Heart left ventricle (tissue), 16 donors: ENCODE measurements around the gene ALAS1. TPM values are rescaled to one million over a fixed set of nuclear protein-coding genes. Genes with fewer than 3 reads are reported as not detected.

Source experiments
- ATAC-seq, 4 donors: fragments of 200-7000 bp; cut with Tn5 transposase; one replicate each; pipeline ENCODE4 v1.9.1; 2020 to 2022; ENCODE audit warnings: moderate library complexity in 4 of 4, mild to moderate bottlenecking in 3 of 4, moderate number of reproducible peaks in 1 of 4
- DNase-seq, 5 donors: peaks; one replicate each; pipeline ENCODE4 v3.0.0-alpha.2; 2020
- H3K27ac ChIP-seq, 12 donors: fragments of 200-600 bp; sonication (generic) in 4 of 12; one replicate each; pipeline versions ENCODE4 v1.5.0 to v1.8.0; 2016 to 2022; ENCODE audit warnings: mild to moderate bottlenecking in 2 of 12
- H3K27me3 ChIP-seq, 9 donors: fragments of 200-600 bp; sonication (generic) in 2 of 9; one replicate each; pipeline versions ENCODE4 v1.5.1 to v1.8.0; 2016 to 2022; ENCODE audit warnings: mild to moderate bottlenecking in 3 of 9
- H3K36me3 ChIP-seq, 9 donors: fragments of 200-600 bp; sonication (generic) in 2 of 9; one replicate each; pipeline versions ENCODE4 v1.5.0 to v1.8.0; 2018 to 2022; ENCODE audit warnings: mild to moderate bottlenecking in 2 of 9
- H3K4me1 ChIP-seq, 12 donors: fragments of 200-600 bp; sonication (generic) in 4 of 12; one replicate each; pipeline versions ENCODE4 v1.5.0 to v1.8.0; 2016 to 2022; ENCODE audit warnings: mild to moderate bottlenecking in 3 of 12
- H3K4me3 ChIP-seq, 12 donors: fragments of 200-600 bp; sonication (generic) in 4 of 12; one replicate each; pipeline versions ENCODE4 v1.5.0 to v1.8.0; 2017 to 2022; ENCODE audit warnings: mild to moderate bottlenecking in 9 of 12, moderate library complexity in 4 of 12
- H3K9me3 ChIP-seq, 12 donors: fragments of 200-600 bp; sonication (generic) in 4 of 12; one replicate each; pipeline versions ENCODE4 v1.5.0 to v1.8.0; 2016 to 2022; ENCODE audit warnings: mild to moderate bottlenecking in 1 of 12
- POLR2A ChIP-seq, 2 donors: fragments of 450-650 bp; IDR thresholded peaks; one replicate each; pipeline ENCODE4 v1.6.1; 2017; ENCODE audit warnings: antibody characterized with exemption in 2 of 2, mild to moderate bottlenecking in 2 of 2, moderate library complexity in 2 of 2
- WGBS, 4 donors: extraction: QIAGEN DNeasy Blood & Tissue Kit in 2 of 4; methylation state at CpG; one replicate each; pipeline versions ENCODE4 v1.1.5 to v1.1.7; 2013 to 2018; 5-methylcytosine and 5-hydroxymethylcytosine counted together
- intact Hi-C, 10 donors: fragments of 100-400 bp; cut with DNase I; formaldehyde crosslinking; loops; one replicate each; pipeline versions ENCODE4 v1.11.1 to v1.14.2; 2022
- polyA plus RNA-seq, 2 donors: library from polyadenylated mRNA; stranded (reverse); fragments of 200-250 nt; gene quantifications; one replicate each; pipeline ENCODE4 v1.2.3, GENCODE V29; 2013
- total RNA-seq, 9 donors: library from RNA; depleted of rRNA in 2 of 9; stranded (reverse); fragments of >200 nt in 2 of 9; fragmentation: NEBNext Ultra II Directional in 3 of 9; extraction: Animal tissue kit (Norgen Biotek cat#: 25700) in 3 of 9; gene quantifications; one replicate each; pipeline versions ENCODE4 v1.1.0 to v1.2.4, GENCODE V29; 2016 to 2023
- TF ChIP-seq, protein P1 (sequence below), 12 donors: fragments of 200-600 bp; sonication (generic) in 4 of 12; IDR thresholded peaks; one replicate each; pipeline versions ENCODE4 v1.5.0 to v1.8.0; 2018 to 2022; ENCODE audit warnings: antibody characterized with exemption in 12 of 12, mild to moderate bottlenecking in 5 of 12
- donor health status: ischemic (EF 13 %, LVEDD 7.1; RV severe dilation, severe dysfunction).
- donor health status: healthy with polysubstance abuse.
- donor health status: DM: no; HTN: yes; CAD: no.
- donor health status: DM: no; HTN: no; CAD: no.
- donor health status: ischemic (EF 25% LVEDD 6.9; RV normal size, moderate dysfunction).
- donor health status: ischemic (EF 25% LVEDD 5.7; RV mildly dilated, moderate dysfunction).
- donor health status: healthy.
- donor health status: DM: yes; HTN: yes; CAD: no.
- donor health status: ischemic (EF 35%, LVEDD 5.7; RV mildly dilated, moderate dysfunction).
- donor health status: nonischemic (EF 11% LVEDD 7.7; RV severe dilation, severe dysfunction).
- donor health status: DM: yes; HTN: yes; CAD: no.
- donor health status: PGD.
- donor health status: ischemic (EF 29% LVEDD 5.4; RV normal size, mild dysfunction).
- donor health status: nonischemic (EF 23%, LVEDD 6.1; RV moderate dilation, normal function).

The ALAS1 gene
- total and polyA plus RNA-seq, 11 donors, result 77.9 to 213 (median 132) TPM

GRCh38 chr3:52231502-52232278 is 33.7 kb downstream of the ALAS1 start:
- H3K36me3 ChIP-seq, result peaks cover 0 to 78% (median 55%) of the 10 kb centered on the region in 9 donors
- intact Hi-C loops, result loop anchor here in 7 of 10 donors (2.0 to 10.0 kb wide), 4 partner anchors 56 to 173 kb away; partner anchors contain the start of gene GLYCTK (in 2 of the 7)
- H3K4me3 ChIP-seq, result peak overlapping the region in 6 of 12 donors; percentile 0 to 59 (median 24)
- H3K27me3 ChIP-seq, result no peaks in the 10 kb centered on the region
- 62 to 78% (median 74%) methylated on average over 15 to 34 of the region's 34 CpGs for WGBS, 4 donors
- peak overlapping the region in 2 of 12 donors; percentile 4 to 33 for H3K27ac ChIP-seq
- ATAC-seq (peak in 3 of 4 donors; percentile 8 to 37 (median 37)), DNase-seq (peak; percentile 72 to 91 (median 80))
- TF ChIP-seq, protein P1, sequence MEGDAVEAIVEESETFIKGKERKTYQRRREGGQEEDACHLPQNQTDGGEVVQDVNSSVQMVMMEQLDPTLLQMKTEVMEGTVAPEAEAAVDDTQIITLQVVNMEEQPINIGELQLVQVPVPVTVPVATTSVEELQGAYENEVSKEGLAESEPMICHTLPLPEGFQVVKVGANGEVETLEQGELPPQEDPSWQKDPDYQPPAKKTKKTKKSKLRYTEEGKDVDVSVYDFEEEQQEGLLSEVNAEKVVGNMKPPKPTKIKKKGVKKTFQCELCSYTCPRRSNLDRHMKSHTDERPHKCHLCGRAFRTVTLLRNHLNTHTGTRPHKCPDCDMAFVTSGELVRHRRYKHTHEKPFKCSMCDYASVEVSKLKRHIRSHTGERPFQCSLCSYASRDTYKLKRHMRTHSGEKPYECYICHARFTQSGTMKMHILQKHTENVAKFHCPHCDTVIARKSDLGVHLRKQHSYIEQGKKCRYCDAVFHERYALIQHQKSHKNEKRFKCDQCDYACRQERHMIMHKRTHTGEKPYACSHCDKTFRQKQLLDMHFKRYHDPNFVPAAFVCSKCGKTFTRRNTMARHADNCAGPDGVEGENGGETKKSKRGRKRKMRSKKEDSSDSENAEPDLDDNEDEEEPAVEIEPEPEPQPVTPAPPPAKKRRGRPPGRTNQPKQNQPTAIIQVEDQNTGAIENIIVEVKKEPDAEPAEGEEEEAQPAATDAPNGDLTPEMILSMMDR (IDR thresholded peaks at IDR 0.05), result peak; percentile 80 to 92 (median 83)
- no peak for TF ChIP-seq POLR2A (IDR thresholded peaks at IDR 0.05)
- H3K4me1 ChIP-seq, result peaks cover 0 to 51% (median 31%) of the 10 kb centered on the region in 12 donors
- no peaks in the 10 kb centered on the region for H3K9me3 ChIP-seq

- WGBS, 4 donors, result 71 to 88% (median 80%) methylated on average over 24 to 28 of the region's 28 CpGs
- DNase-seq, result no peak
- no peak for ATAC-seq
- peak overlapping the region in 8 of 12 donors; percentile 81 to 97 (median 92) for H3K27ac ChIP-seq
- H3K4me3 ChIP-seq, result peak overlapping the region in 10 of 12 donors; percentile 7 to 59 (median 40)
- peaks cover 3 to 59% (median 39%) of the 10 kb centered on the region in 12 donors for H3K4me1 ChIP-seq
- no peaks in the 10 kb centered on the region for H3K9me3 ChIP-seq
- TF ChIP-seq POLR2A (IDR thresholded peaks at IDR 0.05), result no peak
- TF ChIP-seq, protein P1 (IDR thresholded peaks at IDR 0.05), result peak in 5 of 12 donors; percentile 4 to 31 (median 15)
- H3K27me3 ChIP-seq, result no peaks in the 10 kb centered on the region
- H3K36me3 ChIP-seq, result peaks cover 0 to 76% (median 55%) of the 10 kb centered on the region in 9 donors
- intact Hi-C loops, result loop anchor here in 5 of 10 donors (5.0 to 10.0 kb wide), 3 partner anchors 55 to 172 kb away; partner anchors contain the start of gene GLYCTK (in 2 of the 5)
Observed at GRCh38 chr3:52232279-52233107, 34.5 kb downstream of the ALAS1 start.

- H3K36me3 ChIP-seq, result peaks cover 0 to 70% (median 51%) of the 10 kb centered on the region in 9 donors
- no peak for TF ChIP-seq POLR2A (IDR thresholded peaks at IDR 0.05)
- TF ChIP-seq, protein P1 (IDR thresholded peaks at IDR 0.05), result no peak
- 81 to 90% (median 83%) methylated on average over 5 of the region's 5 CpGs for WGBS, 4 donors
- ATAC-seq (no peak), DNase-seq (no peak)
- H3K27me3 ChIP-seq, result no peaks in the 10 kb centered on the region
- peak overlapping the region in 10 of 12 donors; percentile 7 to 59 (median 40) for H3K4me3 ChIP-seq
- H3K27ac ChIP-seq, result peak overlapping the region in 10 of 12 donors; percentile 80 to 97 (median 91)
- H3K9me3 ChIP-seq, result no peaks in the 10 kb centered on the region
- peaks cover 7 to 66% (median 45%) of the 10 kb centered on the region in 12 donors for H3K4me1 ChIP-seq
- intact Hi-C loops, result loop anchor here in 5 of 10 donors (5.0 to 10.0 kb wide), 3 partner anchors 54 to 172 kb away; partner anchors contain the start of gene GLYCTK (in 2 of the 5)
Observed at GRCh38 chr3:52233108-52233591, 35.2 kb downstream of the ALAS1 start.
